ENCODE measurements around the gene PRPF40A. TPM values are rescaled to one million over a fixed set of nuclear protein-coding genes. Genes with fewer than 3 reads are reported as not detected.
"Not testable (repeated sequence)": the region's sequence is repeated elsewhere in the genome, so short reads cannot be mapped to it uniquely, and the experiment has no call there.

Gene PRPF40A
- total RNA-seq, 5 donors from 2014 or later (not counting 1 experiment from before 2014, with no cell fraction given) = 101 to 124 (median 106) TPM

DNA sequence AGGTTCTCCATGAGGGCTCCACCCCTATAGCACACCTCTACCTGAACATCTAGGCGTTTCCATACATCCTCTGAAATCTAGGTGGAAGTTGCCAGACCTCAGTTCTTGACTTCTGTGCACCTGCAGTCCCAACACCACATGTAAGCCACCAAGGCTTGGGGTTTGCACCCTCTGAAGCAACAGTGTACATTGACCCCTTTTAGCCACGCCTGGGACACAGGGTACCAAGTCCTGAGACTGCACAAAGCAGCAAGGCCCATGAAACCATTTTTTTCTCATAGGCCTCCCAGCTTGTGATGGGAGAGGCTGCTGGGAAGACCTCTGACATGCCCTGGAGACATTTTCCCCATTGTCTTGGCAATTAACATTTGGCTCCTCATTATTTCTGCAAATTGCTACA, 21.2 kb upstream of the PRPF40A start:
- Mint-ChIP-seq H3K9me3 (no peaks in the 10 kb centered on the region), H3K27me3 (no peaks in the 10 kb centered on the region), H3K36me3 (peaks cover 34% of the 10 kb centered on the region), H3K4me1 (peaks cover 2 to 5% (median 5%) of the 10 kb centered on the region in 3 donors), H3K27ac (no peak overlapping the region), H3K4me3 (no peak overlapping the region)
- Histone ChIP-seq H3K27me3 (replicated peaks in 1 of 2; ENCODE audit: control insufficient read depth in 2 of 2, extremely low read depth in 1 of 2, insufficient read depth in 2 of 2, low read length in 1 of 2) (no peaks in the 10 kb centered on the region), H3K27ac (ENCODE audit: low read length) (no peak overlapping the region), H3K4me1 (ENCODE audit: control insufficient read depth in 1 of 2, extremely low read depth in 1 of 2, insufficient read depth in 2 of 2, low read length in 2 of 2) (no peaks in the 10 kb centered on the region), H3K9me3 (no peaks in the 10 kb centered on the region), H3K36me3 (ENCODE audit: control insufficient read depth in 2 of 2, extremely low read depth in 1 of 2, insufficient read depth in 1 of 2, low read length in 1 of 2) (peaks cover 4 to 14% of the 10 kb centered on the region in 2 donors), H3K4me3 (ENCODE audit: control insufficient read depth in 1 of 2, extremely low read depth in 1 of 2, low read length in 1 of 2) (no peak overlapping the region)
- ChIA-PET POLR2A (no interaction called here), CTCF (interaction anchor here in 1 of 2 donors (0.7 kb wide), 1 partner anchor 1443 kb away, joined by 4 read pairs; no protein-coding TSS in a partner anchor)
- whole genome bisulfite sequencing (ENCODE audit: insufficient coverage) = 93% methylated on average over 2 of the region's 2 CpGs
- no peak for DNase-seq
- ATAC-seq (replicated peaks in 1 of 4) = no peak

- H3K4me3 ChIP-seq (ENCODE audit: control insufficient read depth in 1 of 2, extremely low read depth in 1 of 2, low read length in 1 of 2); H3K4me3 Mint-ChIP-seq; ATAC-seq (replicated peaks in 1 of 4); H3K27ac Mint-ChIP-seq; H3K9me3 ChIP-seq; H3K27me3 Mint-ChIP-seq; H3K27me3 ChIP-seq (replicated peaks in 1 of 2; ENCODE audit: control insufficient read depth in 2 of 2, extremely low read depth in 1 of 2, insufficient read depth in 2 of 2, low read length in 1 of 2); H3K4me1 ChIP-seq (ENCODE audit: control insufficient read depth in 1 of 2, extremely low read depth in 1 of 2, insufficient read depth in 2 of 2, low read length in 2 of 2); H3K27ac ChIP-seq (ENCODE audit: low read length); H3K9me3 Mint-ChIP-seq; CTCF ChIA-PET; POLR2A ChIA-PET; H3K4me1 Mint-ChIP-seq; DNase-seq: not testable (repeated sequence)
- no CpG with 5 or more reads among the region's 1 CpG for WGBS (ENCODE audit: insufficient coverage)
- H3K36me3 ChIP-seq (ENCODE audit: control insufficient read depth in 2 of 2, extremely low read depth in 1 of 2, insufficient read depth in 1 of 2, low read length in 1 of 2) = peaks cover 4 to 14% of the 10 kb centered on the region in 2 donors
- H3K36me3 Mint-ChIP-seq = peaks cover 34% of the 10 kb centered on the region
Observed at GRCh38 chr2:152737509-152737908, 20.2 kb upstream of the PRPF40A start.

- Mint-ChIP-seq H3K4me3 (peak overlapping the region in 1 of 3 donors; percentile 0), H3K4me1 (peaks cover 30 to 42% (median 31%) of the 10 kb centered on the region in 3 donors), H3K27me3 (no peaks in the 10 kb centered on the region), H3K27ac (peak overlapping the region in 1 of 2 donors; percentile 32), H3K36me3 (peaks cover 6% of the 10 kb centered on the region), H3K9me3 (no peaks in the 10 kb centered on the region)
- Histone ChIP-seq H3K9me3 (no peaks in the 10 kb centered on the region), H3K36me3 (ENCODE audit: control insufficient read depth in 2 of 2, extremely low read depth in 1 of 2, insufficient read depth in 1 of 2, low read length in 1 of 2) (no peaks in the 10 kb centered on the region), H3K27ac (ENCODE audit: low read length) (no peak overlapping the region), H3K4me1 (ENCODE audit: control insufficient read depth in 1 of 2, extremely low read depth in 1 of 2, insufficient read depth in 2 of 2, low read length in 2 of 2) (peaks cover 13 to 16% of the 10 kb centered on the region in 2 experiments), H3K4me3 (ENCODE audit: control insufficient read depth in 1 of 2, extremely low read depth in 1 of 2, low read length in 1 of 2) (no peak overlapping the region), H3K27me3 (replicated peaks in 1 of 2; ENCODE audit: control insufficient read depth in 2 of 2, extremely low read depth in 1 of 2, insufficient read depth in 2 of 2, low read length in 1 of 2) (no peaks in the 10 kb centered on the region)
- ChIA-PET CTCF (interaction anchor here in 1 of 2 donors (1.0 kb wide), 1 partner anchor 12 kb away, joined by 3 read pairs; no protein-coding TSS in a partner anchor), POLR2A (interaction anchor here (0.5 to 1.2 kb wide), 2 partner anchors 14 kb away, joined by 9 to 13 read pairs; partner anchors contain the start of gene PRPF40A (in 2 of the 2))
- peak in 34 of 35 experiments; percentile 11 to 79 (median 38) for DNase-seq
- ATAC-seq (replicated peaks in 1 of 4) = peak; percentile 89 to 98 (median 98)
- WGBS (ENCODE audit: insufficient coverage) = no CpG with 5 or more reads among the region's 1 CpG
Observed at GRCh38 chr2:152730591-152731333, 13.5 kb upstream of the PRPF40A start.

- DNase-seq (peak in 1 of 35 experiments; percentile 51), ATAC-seq (replicated peaks in 1 of 4) (peak in 1 of 4 experiments; percentile 44)
- CTCF ChIA-PET = interaction anchor here in 1 of 2 donors (0.7 to 1.2 kb wide), 3 partner anchors 9 to 22 kb away, joined by 3 to 4 read pairs (median 4); no protein-coding TSS in a partner anchor
- Mint-ChIP-seq H3K4me3 (no peak overlapping the region), H3K36me3 (peaks cover 1% of the 10 kb centered on the region), H3K27me3 (no peaks in the 10 kb centered on the region), H3K9me3 (no peaks in the 10 kb centered on the region), H3K4me1 (peaks cover 30 to 39% (median 36%) of the 10 kb centered on the region in 3 donors), H3K27ac (no peak overlapping the region)
- no peaks in the 10 kb centered on the region for H3K27me3 ChIP-seq (replicated peaks in 1 of 2; ENCODE audit: control insufficient read depth in 2 of 2, extremely low read depth in 1 of 2, insufficient read depth in 2 of 2, low read length in 1 of 2)
- no peak overlapping the region for H3K27ac ChIP-seq (ENCODE audit: low read length)
- peaks cover 13 to 16% of the 10 kb centered on the region in 2 experiments for H3K4me1 ChIP-seq (ENCODE audit: control insufficient read depth in 1 of 2, extremely low read depth in 1 of 2, insufficient read depth in 2 of 2, low read length in 2 of 2)
- WGBS (ENCODE audit: insufficient coverage) = no CpG with 5 or more reads among the region's 2 CpGs
- H3K4me3 ChIP-seq (ENCODE audit: control insufficient read depth in 1 of 2, extremely low read depth in 1 of 2, low read length in 1 of 2) = no peak overlapping the region
- H3K9me3 ChIP-seq = no peaks in the 10 kb centered on the region
- POLR2A ChIA-PET = interaction anchor here in 1 of 2 donors (1.2 kb wide), 1 partner anchor 13 kb away, joined by 13 read pairs; the partner anchor contains the start of gene PRPF40A
- no peaks in the 10 kb centered on the region for H3K36me3 ChIP-seq (ENCODE audit: control insufficient read depth in 2 of 2, extremely low read depth in 1 of 2, insufficient read depth in 1 of 2, low read length in 1 of 2)
Observed at GRCh38 chr2:152729844-152730243, 12.6 kb upstream of the PRPF40A start.

DNA sequence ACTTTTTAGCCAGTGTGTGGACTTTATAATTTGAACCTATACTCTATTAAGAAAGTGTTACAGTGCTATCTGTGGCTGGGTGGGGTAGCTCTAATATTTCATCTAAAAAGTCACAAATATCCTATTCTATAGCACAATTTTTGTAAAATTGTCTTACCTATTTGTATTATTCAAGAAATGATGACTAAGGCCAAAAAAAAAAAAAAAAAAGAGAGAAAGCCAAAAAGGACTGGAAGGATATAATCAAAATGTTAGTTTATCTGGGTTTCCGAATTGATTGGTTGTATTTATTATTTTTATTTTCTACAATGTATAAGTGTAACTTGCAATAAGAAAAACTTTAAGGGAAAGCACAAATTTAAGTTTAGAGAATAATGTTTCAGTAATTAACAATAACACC, 6.7 kb upstream of the PRPF40A start:
- WGBS (ENCODE audit: insufficient coverage) = no CpG with 5 or more reads among the region's 1 CpG
- Mint-ChIP-seq H3K36me3 (no peaks in the 10 kb centered on the region), H3K9me3 (no peaks in the 10 kb centered on the region), H3K4me3 (no peak overlapping the region), H3K4me1 (peaks cover 35 to 58% (median 54%) of the 10 kb centered on the region in 3 donors), H3K27ac (no peak overlapping the region), H3K27me3 (no peaks in the 10 kb centered on the region)
- ATAC-seq (replicated peaks in 1 of 4) = no peak
- no peak overlapping the region for H3K27ac ChIP-seq (ENCODE audit: low read length)
- peaks cover 0 to 4% of the 10 kb centered on the region in 2 donors for H3K36me3 ChIP-seq (ENCODE audit: control insufficient read depth in 2 of 2, extremely low read depth in 1 of 2, insufficient read depth in 1 of 2, low read length in 1 of 2)
- no peak overlapping the region for H3K4me3 ChIP-seq (ENCODE audit: control insufficient read depth in 1 of 2, extremely low read depth in 1 of 2, low read length in 1 of 2)
- no peaks in the 10 kb centered on the region for H3K9me3 ChIP-seq
- POLR2A ChIA-PET = no interaction called here
- peaks cover 10 to 15% of the 10 kb centered on the region in 2 experiments for H3K4me1 ChIP-seq (ENCODE audit: control insufficient read depth in 1 of 2, extremely low read depth in 1 of 2, insufficient read depth in 2 of 2, low read length in 2 of 2)
- H3K27me3 ChIP-seq (replicated peaks in 1 of 2; ENCODE audit: control insufficient read depth in 2 of 2, extremely low read depth in 1 of 2, insufficient read depth in 2 of 2, low read length in 1 of 2) = no peaks in the 10 kb centered on the region
- no peak for DNase-seq
- CTCF ChIA-PET = no interaction called here

DNA sequence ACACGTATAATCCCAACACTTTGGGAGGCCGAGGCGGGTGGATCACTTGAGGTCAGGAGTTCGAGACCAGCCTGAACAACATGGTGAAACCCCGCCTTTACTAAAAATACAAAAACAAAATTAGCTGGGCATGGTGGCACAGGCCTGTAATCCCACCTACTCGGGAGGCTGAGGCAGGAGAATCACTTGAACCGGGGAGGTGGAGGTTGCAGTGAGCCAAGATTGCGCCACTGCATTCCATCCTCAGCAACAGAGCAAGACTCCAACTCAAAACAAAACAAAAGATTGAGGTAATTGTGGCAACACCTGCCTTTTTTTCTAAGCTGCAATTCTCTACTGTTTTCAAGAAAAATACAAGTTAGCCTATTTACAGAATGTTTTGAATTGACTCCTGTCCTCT, 5.4 kb upstream of the PRPF40A start:
- DNase-seq; H3K27me3 ChIP-seq (replicated peaks in 1 of 2; ENCODE audit: control insufficient read depth in 2 of 2, extremely low read depth in 1 of 2, insufficient read depth in 2 of 2, low read length in 1 of 2); ATAC-seq (replicated peaks in 1 of 4); H3K36me3 Mint-ChIP-seq; POLR2A ChIA-PET; H3K36me3 ChIP-seq (ENCODE audit: control insufficient read depth in 2 of 2, extremely low read depth in 1 of 2, insufficient read depth in 1 of 2, low read length in 1 of 2); H3K27ac ChIP-seq (ENCODE audit: low read length); H3K4me3 ChIP-seq (ENCODE audit: control insufficient read depth in 1 of 2, extremely low read depth in 1 of 2, low read length in 1 of 2); H3K9me3 Mint-ChIP-seq; H3K9me3 ChIP-seq; H3K4me3 Mint-ChIP-seq; H3K27ac Mint-ChIP-seq; H3K27me3 Mint-ChIP-seq: not testable (repeated sequence)
- CTCF ChIA-PET = interaction anchor here in 1 of 2 donors (0.6 kb wide), 1 partner anchor 891 kb away, joined by 5 read pairs; no protein-coding TSS in a partner anchor
- WGBS (ENCODE audit: insufficient coverage) = 100% methylated on average over 2 of the region's 8 CpGs
- H3K4me1 ChIP-seq (ENCODE audit: control insufficient read depth in 1 of 2, extremely low read depth in 1 of 2, insufficient read depth in 2 of 2, low read length in 2 of 2) = peaks cover 10 to 13% of the 10 kb centered on the region in 2 experiments
- H3K4me1 Mint-ChIP-seq = peaks cover 29 to 57% (median 56%) of the 10 kb centered on the region in 3 donors
